HCT116 (cell line): ENCODE results near the gene GARNL3. TPM values are rescaled to one million over a fixed set of nuclear protein-coding genes. Genes with fewer than 3 reads are reported as not detected.

Experiments
- ATAC-seq: fragments of 200-7000 bp; cut with Tn5 transposase; 2 replicates; pipeline ENCODE4 v1.9.1; 2020; ENCODE audit warnings: mild to moderate bottlenecking, moderate library complexity
- BruUV-seq: library from RNA; stranded (reverse); fragments of 400-500 nt; replicated peaks from 2 replicates; lab custom pipeline; 2021; lab: Mats Ljungman, UMichigan
- CTCF ChIA-PET: fragments of 300-600 bp; sonication (Branson Sonifier 250); formaldehyde crosslinking; loops from one replicate; lab custom pipeline; 2021; ENCODE audit warnings: antibody characterized with exemption; lab: Charles Lee
- POLR2A ChIA-PET: fragments of 300-600, 350-600 bp; sonication (Branson Sonifier 250); formaldehyde crosslinking; loops from one replicate; lab custom pipeline; 2021; ENCODE audit warnings: antibody characterized with exemption; lab: Charles Lee
- RAD21 ChIA-PET, 2 experiments: fragments of 300-600 bp; sonication (Branson Sonifier 250); formaldehyde crosslinking; loops; one replicate each; lab custom pipeline; 2023; ENCODE audit warnings: low total read pairs in 2 of 2; ENCODE audit not compliant: uncharacterized antibody in 2 of 2, unreplicated experiment in 2 of 2, low non-redundant PET in 1 of 2; lab: Charles Lee
- DNase-seq: peaks from one replicate; pipeline ENCODE4 v3.0.0-alpha.2; 2010; ENCODE audit warnings: low read depth, low spot score
- H2AFZ ChIP-seq: fragments of 200-600 bp; shearing (Covaris generic), sonication (generic); 2 replicates; pipeline ENCODE4 v1.6.1; 2017; ENCODE audit warnings: low read depth, mixed run types, mixed read lengths, antibody characterized with exemption, low read length; ENCODE audit not compliant: poor library complexity, severe bottlenecking
- H3K27ac ChIP-seq: 2 replicates; pipeline ENCODE4 v1.5.1; 2012; ENCODE audit warnings: low read depth, low read length
- H3K27me3 ChIP-seq: fragments of 200-600 bp; sonication (generic); 2 replicates; pipeline ENCODE4 v1.6.1; 2016; ENCODE audit warnings: mixed run types, low read length, mixed read lengths; ENCODE audit not compliant: insufficient read depth
- H3K36me3 ChIP-seq, 2 experiments: fragments of 200-500 bp in 1 of 2; fragments of 200-600 bp in 1 of 2; sonication (Bioruptor generic) in 1 of 2; sonication (generic) in 1 of 2; 2 replicates each; pipeline versions ENCODE4 v1.5.1 to v1.6.1; 2014 to 2016; ENCODE audit warnings: low read length in 2 of 2, inconsistent platforms in 1 of 2, mixed read lengths in 1 of 2, mixed run types in 1 of 2; ENCODE audit not compliant: insufficient read depth in 2 of 2, control insufficient read depth in 1 of 2
- H3K4me1 ChIP-seq, 2 experiments: fragments of 200-600 bp in 1 of 2; sonication (generic) in 1 of 2; 2 replicates each; pipeline versions ENCODE4 v1.5.1 to v1.6.1; 2012 to 2017; ENCODE audit warnings: low read length in 2 of 2, inconsistent platforms in 1 of 2, mild to moderate bottlenecking in 1 of 2, mixed read lengths in 1 of 2, mixed run types in 1 of 2, moderate library complexity in 1 of 2; ENCODE audit not compliant: insufficient read depth in 2 of 2, control insufficient read depth in 1 of 2
- H3K4me2 ChIP-seq: fragments of 200-600 bp; sonication (generic); 2 replicates; pipeline ENCODE4 v1.6.1; 2017; ENCODE audit warnings: mixed run types, low read length, mixed read lengths
- H3K4me3 ChIP-seq, 2 experiments: fragments of 200-600 bp in 1 of 2; sonication (generic) in 1 of 2; replicated peaks in 1 of 2; 2 replicates each; pipeline ENCODE4 v1.5.1; 2011 to 2016; ENCODE audit warnings: low read length in 2 of 2, control low read depth in 1 of 2, low read depth in 1 of 2, mild to moderate bottlenecking in 1 of 2, mixed read lengths in 1 of 2, mixed run types in 1 of 2
- H3K79me2 ChIP-seq: fragments of 200-600 bp; sonication (generic); 2 replicates; pipeline ENCODE4 v1.6.1; 2017; ENCODE audit warnings: mild to moderate bottlenecking, mixed run types, low read length, moderate library complexity, mixed read lengths; ENCODE audit not compliant: insufficient read depth
- H3K9ac ChIP-seq: fragments of 200-600 bp; sonication (generic); 2 replicates; pipeline ENCODE4 v1.6.1; 2016; ENCODE audit warnings: low read length, mixed read lengths
- H3K9me2 ChIP-seq: fragments of 200-600 bp; sonication (generic), shearing (Covaris generic); 2 replicates; pipeline ENCODE4 v1.6.1; 2017; ENCODE audit warnings: mixed run types, mild to moderate bottlenecking, moderate library complexity; ENCODE audit not compliant: insufficient read depth
- H3K9me3 ChIP-seq, 2 experiments: fragments of 200-500 bp in 1 of 2; fragments of 200-600 bp in 1 of 2; sonication (Bioruptor generic) in 1 of 2; sonication (generic) in 1 of 2; 2 replicates each; pipeline ENCODE4 v1.6.1; 2014 to 2017; ENCODE audit warnings: low read length in 2 of 2, mixed read lengths in 2 of 2, inconsistent platforms in 1 of 2, low read depth in 1 of 2, mild to moderate bottlenecking in 1 of 2, mixed run types in 1 of 2, moderate library complexity in 1 of 2; ENCODE audit not compliant: control insufficient read depth in 1 of 2, insufficient read depth in 1 of 2
- H4K20me1 ChIP-seq: fragments of 200-600 bp; sonication (generic), shearing (Covaris generic); 2 replicates; pipeline ENCODE4 v1.6.1; 2017; ENCODE audit warnings: mixed run types, mild to moderate bottlenecking, moderate library complexity; ENCODE audit not compliant: insufficient read depth
- CBX3 ChIP-seq: IDR thresholded peaks from 2 replicates; pipeline ENCODE4 v1.6.1; 2012; ENCODE audit warnings: low read depth
- CEBPB ChIP-seq: IDR thresholded peaks from 2 replicates; pipeline ENCODE4 v1.6.1; 2012; ENCODE audit warnings: low read depth
- CTCF ChIP-seq, 3 experiments: fragments of 200-600 bp in 1 of 3; sonication (generic) in 1 of 3; IDR thresholded peaks in 2 of 3; conservative IDR thresholded peaks in 1 of 3; 2 replicates each; pipeline ENCODE4 v1.5.1; 2012 to 2017; ENCODE audit warnings: low read depth in 2 of 3, low read length in 2 of 3, antibody characterized with exemption in 1 of 3, borderline replicate concordance in 1 of 3, control low read depth in 1 of 3, mild to moderate bottlenecking in 1 of 3, mixed read lengths in 1 of 3, mixed run types in 1 of 3, moderate library complexity in 1 of 3; ENCODE audit not compliant: insufficient read depth in 1 of 3
- EGR1 ChIP-seq: IDR thresholded peaks from 2 replicates; pipeline ENCODE4 v1.6.1; 2012; ENCODE audit warnings: low read depth
- ELF1 ChIP-seq: IDR thresholded peaks from 2 replicates; pipeline ENCODE4 v1.6.1; 2012; ENCODE audit warnings: low read depth, borderline replicate concordance
- EZH2 ChIP-seq: fragments of 200-600 bp; sonication (generic); IDR thresholded peaks from 2 replicates; pipeline ENCODE4 v1.6.1; 2017; ENCODE audit warnings: antibody characterized with exemption, mixed run types
- EZH2phosphoT487 ChIP-seq: fragments of 200-600 bp; IDR thresholded peaks from 2 replicates; pipeline ENCODE4 v1.6.1; 2018; ENCODE audit warnings: antibody characterized with exemption, borderline replicate concordance
- JUND ChIP-seq: IDR thresholded peaks from 2 replicates; pipeline ENCODE4 v1.6.1; 2012
- POLR2A ChIP-seq: IDR thresholded peaks from 2 replicates; pipeline ENCODE4 v1.7.0; 2011; ENCODE audit warnings: borderline replicate concordance; ENCODE audit not compliant: insufficient read depth, insufficient read length; ENCODE audit errors: extremely low read depth
- POLR2AphosphoS5 ChIP-seq: IDR thresholded peaks from 2 replicates; pipeline ENCODE4 v1.6.1; 2011; ENCODE audit warnings: mild to moderate bottlenecking, low read depth, low read length, moderate library complexity
- REST ChIP-seq: IDR thresholded peaks from 2 replicates; pipeline ENCODE4 v1.6.1; 2012; ENCODE audit warnings: low read depth
- SP1 ChIP-seq: IDR thresholded peaks from 2 replicates; pipeline ENCODE4 v1.6.1; 2012; ENCODE audit warnings: low read depth
- TCF7L2 ChIP-seq: IDR thresholded peaks from 2 replicates; pipeline ENCODE4 v1.7.0; 2011; ENCODE audit warnings: borderline replicate concordance, inconsistent platforms; ENCODE audit not compliant: insufficient read depth, insufficient read length; ENCODE audit errors: extremely low read depth
- YY1 ChIP-seq: IDR thresholded peaks from 2 replicates; pipeline ENCODE4 v1.6.1; 2011; ENCODE audit warnings: low read length, low read depth, moderate library complexity, mild to moderate bottlenecking; ENCODE audit not compliant: insufficient replicate concordance; ENCODE audit errors: extremely low read depth
- ZFX ChIP-seq: fragments of 450-650 bp; IDR thresholded peaks from 2 replicates; pipeline ENCODE4 v1.6.1; 2017
- ZNF274 ChIP-seq: fragments of 200-500 bp; sonication (Bioruptor generic); IDR thresholded peaks from 2 replicates; pipeline ENCODE4 v1.6.1; 2014; ENCODE audit warnings: mild to moderate bottlenecking, low read depth, low read length, inconsistent platforms
- intact Hi-C: fragments of 100-400 bp; cut with micrococcal nuclease; formaldehyde crosslinking; loops from 2 replicates; pipeline ENCODE4 v1.10.0; 2022
- total RNA-seq: library from RNA; stranded (reverse); gene quantifications from one replicate; pipeline ENCODE4 v1.2.1, GENCODE V29; 2021; ENCODE audit not compliant: unreplicated experiment
- TF ChIP-seq, protein P1 (sequence below): IDR thresholded peaks from 2 replicates; pipeline ENCODE4 v1.6.1; 2012

The GARNL3 gene
- total RNA-seq, 1 experiment from 2014 or later = 8.8 TPM

DNA sequence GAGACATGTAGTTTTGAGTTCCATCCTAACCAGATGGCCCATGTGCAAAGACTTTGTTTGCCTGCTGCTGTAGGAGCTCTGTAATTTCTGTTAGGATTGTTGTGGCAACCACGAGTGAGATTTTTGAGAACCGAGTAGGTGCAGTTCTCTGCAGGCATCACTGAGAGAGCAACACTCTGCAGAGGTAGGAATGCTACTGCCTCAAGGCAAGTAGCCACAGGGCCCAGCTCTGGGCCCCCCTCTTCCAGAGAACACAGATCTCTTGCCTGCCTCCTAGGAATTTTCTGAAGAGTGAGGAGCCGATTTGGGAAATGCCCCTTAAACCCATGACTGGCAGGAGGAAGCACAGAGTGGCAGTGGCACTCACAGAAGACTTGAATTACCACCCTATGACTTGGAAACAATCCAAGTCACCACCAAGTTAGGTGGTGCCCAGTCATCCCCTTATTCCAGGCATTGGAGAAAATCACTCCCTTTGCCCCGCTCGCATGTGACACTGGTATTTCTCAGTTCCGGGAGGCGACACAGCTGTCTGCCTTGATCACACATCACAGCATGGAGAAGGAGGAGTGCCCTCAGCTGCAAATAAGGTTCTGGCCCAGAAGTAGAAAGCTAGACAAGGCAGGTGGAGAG is 79.9 kb downstream of the GARNL3 start:
- Histone ChIP-seq H3K27me3 (no peaks in the 10 kb centered on the region), H3K9me3 (no peaks in the 10 kb centered on the region), H3K27ac (no peak overlapping the region), H3K4me1 (no peaks in the 10 kb centered on the region), H3K9me2 (no peaks in the 10 kb centered on the region), H3K4me3 (no peak overlapping the region), H2AFZ (no peak overlapping the region), H3K9ac (no peak overlapping the region), H4K20me1 (no peaks in the 10 kb centered on the region), H3K79me2 (no peaks in the 10 kb centered on the region), H3K36me3 (no peaks in the 10 kb centered on the region), H3K4me2 (no peak overlapping the region)
- no peak for DNase-seq
- no peak for ATAC-seq
- ChIA-PET RAD21 (no interaction called here), POLR2A (no interaction called here), CTCF (no interaction called here)
- TF ChIP-seq CTCF (IDR thresholded peaks at IDR 0.05 in 2 of 3, conservative IDR thresholded peaks at IDR 0.05 in 1 of 3; ENCODE audit: borderline replicate concordance in 1 of 3, insufficient read depth in 1 of 3, low read depth in 2 of 3, low read length in 2 of 3) (no peak), YY1 (no peak), TCF7L2 (no peak), EGR1 (no peak), SP1 (no peak), JUND (no peak), EZH2phosphoT487 (no peak), POLR2AphosphoS5 (no peak), EZH2 (no peak), POLR2A (no peak), ELF1 (no peak), CEBPB (no peak), REST (no peak), ZFX (no peak), CBX3 (no peak), ZNF274 (no peak)
- TF ChIP-seq, protein P1, sequence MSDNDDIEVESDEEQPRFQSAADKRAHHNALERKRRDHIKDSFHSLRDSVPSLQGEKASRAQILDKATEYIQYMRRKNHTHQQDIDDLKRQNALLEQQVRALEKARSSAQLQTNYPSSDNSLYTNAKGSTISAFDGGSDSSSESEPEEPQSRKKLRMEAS = no peak
- intact Hi-C loops = no loop called here
- BruUV-seq = no TSS peak
